OCI-LY1 (cell line): ENCODE data around the gene CACNA1H.
"Not testable (repeated sequence)": the region's sequence is repeated elsewhere in the genome, so short reads cannot be mapped to it uniquely, and the experiment has no call there.

Source experiments
- EZH2 ChIP-seq: fragments of 200-600 bp; sonication (generic), shearing (Covaris generic); IDR thresholded peaks from 2 replicates; pipeline ENCODE4 v1.8.0; 2017; ENCODE audit warnings: borderline replicate concordance, mixed run types, mild to moderate bottlenecking, antibody characterized with exemption, low read length, moderate library complexity, mixed read lengths
- TF ChIP-seq, protein P1 (sequence below): fragments of 200-600 bp; sonication (generic), shearing (Covaris generic); IDR thresholded peaks from 2 replicates; pipeline ENCODE4 v1.5.1; 2017; ENCODE audit warnings: mild to moderate bottlenecking, antibody characterized with exemption, low read length, moderate library complexity, mixed read lengths

DNA sequence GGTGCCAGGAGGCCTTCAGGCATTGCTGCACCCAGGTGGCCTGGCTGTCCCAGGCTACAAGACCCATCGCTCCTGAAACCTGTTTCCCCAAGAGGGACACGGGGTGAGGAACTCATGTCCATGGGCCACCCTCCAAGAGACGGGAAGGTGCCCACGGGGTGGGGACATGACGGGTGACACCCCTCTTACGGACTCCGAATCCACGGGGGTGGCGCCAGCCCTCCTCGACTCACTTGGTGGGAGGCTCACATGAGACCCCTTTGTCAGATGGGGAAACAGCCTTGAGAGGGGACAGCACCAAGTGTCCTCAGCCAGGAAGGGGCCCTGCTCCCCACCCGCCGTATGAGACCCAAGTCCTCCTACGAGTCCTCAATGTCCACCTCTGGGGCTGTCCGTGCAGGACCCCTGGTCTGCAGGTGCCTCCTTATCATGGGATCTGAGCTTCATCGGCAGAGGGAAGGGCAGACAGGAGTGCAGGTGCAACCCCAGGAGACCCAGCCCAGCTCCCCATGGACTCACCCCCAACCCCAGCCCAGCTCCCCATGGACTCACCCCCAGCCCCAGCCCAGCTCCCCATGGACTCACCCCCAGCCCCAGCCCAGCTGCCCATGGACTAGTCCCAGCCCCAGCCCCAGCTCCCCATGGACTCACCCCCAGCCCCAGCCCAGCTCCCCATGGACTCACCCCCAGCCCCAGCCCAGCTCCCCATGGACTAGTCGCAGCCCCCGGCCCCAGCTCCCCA is 77.7 kb downstream of the CACNA1H start:
- TF ChIP-seq, protein P1, sequence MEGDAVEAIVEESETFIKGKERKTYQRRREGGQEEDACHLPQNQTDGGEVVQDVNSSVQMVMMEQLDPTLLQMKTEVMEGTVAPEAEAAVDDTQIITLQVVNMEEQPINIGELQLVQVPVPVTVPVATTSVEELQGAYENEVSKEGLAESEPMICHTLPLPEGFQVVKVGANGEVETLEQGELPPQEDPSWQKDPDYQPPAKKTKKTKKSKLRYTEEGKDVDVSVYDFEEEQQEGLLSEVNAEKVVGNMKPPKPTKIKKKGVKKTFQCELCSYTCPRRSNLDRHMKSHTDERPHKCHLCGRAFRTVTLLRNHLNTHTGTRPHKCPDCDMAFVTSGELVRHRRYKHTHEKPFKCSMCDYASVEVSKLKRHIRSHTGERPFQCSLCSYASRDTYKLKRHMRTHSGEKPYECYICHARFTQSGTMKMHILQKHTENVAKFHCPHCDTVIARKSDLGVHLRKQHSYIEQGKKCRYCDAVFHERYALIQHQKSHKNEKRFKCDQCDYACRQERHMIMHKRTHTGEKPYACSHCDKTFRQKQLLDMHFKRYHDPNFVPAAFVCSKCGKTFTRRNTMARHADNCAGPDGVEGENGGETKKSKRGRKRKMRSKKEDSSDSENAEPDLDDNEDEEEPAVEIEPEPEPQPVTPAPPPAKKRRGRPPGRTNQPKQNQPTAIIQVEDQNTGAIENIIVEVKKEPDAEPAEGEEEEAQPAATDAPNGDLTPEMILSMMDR = not testable (repeated sequence)
- not testable (repeated sequence) for TF ChIP-seq EZH2
